ENCODE measurements around the gene BRIX1. TPM values are rescaled to one million over a fixed set of nuclear protein-coding genes. Genes with fewer than 3 reads are reported as not detected.

The BRIX1 gene
- total RNA-seq, 1 experiment from 2014 or later = 56.5 TPM

GRCh38 chr5:34876275-34876674 lies 39.2 kb upstream of the BRIX1 start:
- BruUV-seq (replicated peaks) = no TSS peak
- Histone ChIP-seq H3K4me3 (ENCODE audit: low read depth, low read length) (no peak overlapping the region), H3K4me1 (0 out of 2 replicates have a peak, but pooled peaks cover 3% of the 10 kb centered on the region), H3K9me3 (no peaks in the 10 kb centered on the region; the same call in 1 of the 2 replicates), H3K36me3 (ENCODE audit: control insufficient read depth, insufficient read depth, low read length) (no peaks in the 10 kb centered on the region), H3K27me3 (replicated peaks; ENCODE audit: control insufficient read depth, insufficient read depth, low read length) (no peaks in the 10 kb centered on the region)
- no peaks in the 10 kb centered on the region for H3K9me3 Mint-ChIP-seq (ENCODE audit: unreplicated experiment)
- no peak for DNase-seq
- H3K4me3 Mint-ChIP-seq (ENCODE audit: unreplicated experiment) = no peak overlapping the region
- H3K36me3 Mint-ChIP-seq (ENCODE audit: insufficient read depth, unreplicated experiment) = no peaks in the 10 kb centered on the region
- H3K27ac Mint-ChIP-seq (ENCODE audit: unreplicated experiment) = no peak overlapping the region
- no peaks in the 10 kb centered on the region for H3K27me3 Mint-ChIP-seq (ENCODE audit: insufficient read depth, unreplicated experiment)
- CTCF ChIA-PET = no interaction called here
- intact Hi-C loops (cut with micrococcal nuclease; ENCODE audit: unreplicated experiment) = no loop called here
- TF ChIP-seq CTCF (IDR thresholded peaks at IDR 0.05; ENCODE audit: insufficient read depth in 1 of 2, low read depth in 1 of 2, low read length in 1 of 2, severe bottlenecking in 1 of 2, unreplicated experiment in 1 of 2) = no peak
- no peaks in the 10 kb centered on the region for H3K4me1 Mint-ChIP-seq (ENCODE audit: low read depth, unreplicated experiment)
- POLR2A ChIA-PET = no interaction called here

- H3K9me3 ChIP-seq = no peaks in the 10 kb centered on the region; the same call in 1 of the 2 replicates
- intact Hi-C loops (cut with micrococcal nuclease; ENCODE audit: unreplicated experiment) = no loop called here
- H3K9me3 Mint-ChIP-seq (ENCODE audit: unreplicated experiment) = no peaks in the 10 kb centered on the region
- no peaks in the 10 kb centered on the region for H3K4me1 ChIP-seq
- H3K4me1 Mint-ChIP-seq (ENCODE audit: low read depth, unreplicated experiment) = no peaks in the 10 kb centered on the region
- ChIA-PET POLR2A (no interaction called here), CTCF (no interaction called here)
- no TSS peak for BruUV-seq (replicated peaks)
- no peak overlapping the region for H3K4me3 Mint-ChIP-seq (ENCODE audit: unreplicated experiment)
- H3K27ac Mint-ChIP-seq (ENCODE audit: unreplicated experiment) = no peak overlapping the region
- no peak overlapping the region for H3K4me3 ChIP-seq (ENCODE audit: low read depth, low read length)
- H3K27me3 ChIP-seq (replicated peaks; ENCODE audit: control insufficient read depth, insufficient read depth, low read length) = no peaks in the 10 kb centered on the region
- H3K36me3 ChIP-seq (ENCODE audit: control insufficient read depth, insufficient read depth, low read length) = no peaks in the 10 kb centered on the region
- TF ChIP-seq CTCF (IDR thresholded peaks at IDR 0.05; ENCODE audit: insufficient read depth in 1 of 2, low read depth in 1 of 2, low read length in 1 of 2, severe bottlenecking in 1 of 2, unreplicated experiment in 1 of 2) = no peak
- no peak for DNase-seq
- H3K36me3 Mint-ChIP-seq (ENCODE audit: insufficient read depth, unreplicated experiment) = no peaks in the 10 kb centered on the region
- no peaks in the 10 kb centered on the region for H3K27me3 Mint-ChIP-seq (ENCODE audit: insufficient read depth, unreplicated experiment)
Observed at GRCh38 chr5:34881246-34881645, 34.3 kb upstream of the BRIX1 start.

DNA sequence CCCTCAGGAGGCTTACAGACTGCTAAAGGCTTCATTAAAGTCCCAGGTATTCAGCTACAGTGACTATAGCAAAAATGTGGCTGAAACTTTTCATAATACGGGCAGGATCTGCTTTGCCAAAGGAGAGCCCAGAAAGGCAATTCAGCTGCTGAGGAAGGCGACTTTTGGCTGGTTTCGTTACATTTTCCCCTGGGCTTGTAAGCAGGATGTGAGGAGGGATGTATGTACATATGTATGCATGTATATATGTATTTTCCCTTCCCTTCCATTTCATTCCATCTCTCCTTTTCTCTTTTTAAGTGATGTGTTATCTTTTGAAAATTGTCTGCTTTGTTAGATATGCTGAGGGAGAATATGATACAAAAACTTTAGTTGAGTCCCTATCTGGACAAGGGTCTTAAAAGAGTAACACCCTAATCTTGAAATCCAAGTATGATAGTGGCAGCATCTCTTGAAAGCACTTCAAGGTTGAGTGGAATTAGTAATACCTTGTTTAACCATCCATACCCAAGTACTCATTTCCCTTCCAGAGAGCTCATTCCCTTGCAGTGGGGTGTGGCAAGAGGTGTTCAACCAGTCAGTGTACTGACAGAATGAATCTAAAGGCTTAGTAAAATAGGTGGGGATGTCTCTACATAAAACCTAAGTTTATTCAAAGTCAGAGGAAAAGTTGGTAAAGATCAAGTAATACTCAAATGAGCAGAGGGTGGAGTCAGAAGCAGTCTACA lies 29.0 kb upstream of the BRIX1 start:
- DNase-seq = no peak
- Histone ChIP-seq H3K4me3 (ENCODE audit: low read depth, low read length) (no peak overlapping the region), H3K4me1 (no peaks in the 10 kb centered on the region), H3K36me3 (ENCODE audit: control insufficient read depth, insufficient read depth, low read length) (no peaks in the 10 kb centered on the region), H3K27me3 (replicated peaks; ENCODE audit: control insufficient read depth, insufficient read depth, low read length) (no peaks in the 10 kb centered on the region), H3K9me3 (no peaks in the 10 kb centered on the region)
- H3K36me3 Mint-ChIP-seq (ENCODE audit: insufficient read depth, unreplicated experiment) = no peaks in the 10 kb centered on the region
- no peaks in the 10 kb centered on the region for H3K9me3 Mint-ChIP-seq (ENCODE audit: unreplicated experiment)
- intact Hi-C loops (cut with micrococcal nuclease; ENCODE audit: unreplicated experiment) = no loop called here
- no peaks in the 10 kb centered on the region for H3K4me1 Mint-ChIP-seq (ENCODE audit: low read depth, unreplicated experiment)
- TF ChIP-seq CTCF (IDR thresholded peaks at IDR 0.05; ENCODE audit: insufficient read depth in 1 of 2, low read depth in 1 of 2, low read length in 1 of 2, severe bottlenecking in 1 of 2, unreplicated experiment in 1 of 2) = no peak
- no TSS peak for BruUV-seq (replicated peaks)
- H3K27me3 Mint-ChIP-seq (ENCODE audit: insufficient read depth, unreplicated experiment) = no peaks in the 10 kb centered on the region
- CTCF ChIA-PET = interaction anchor here (0.6 kb wide), 1 partner anchor 58 kb away, joined by 4 read pairs; no protein-coding TSS in a partner anchor
- POLR2A ChIA-PET = no interaction called here
- H3K27ac Mint-ChIP-seq (ENCODE audit: unreplicated experiment) = no peak overlapping the region
- H3K4me3 Mint-ChIP-seq (ENCODE audit: unreplicated experiment) = no peak overlapping the region

All from Caco-2 (cell line).